Nephron (organoid): ENCODE data around the gene LTBR.

Source experiments
- H3K27ac Mint-ChIP-seq, 3 experiments: 2 replicates each; pipeline ENCODE4 v1.8.0; 2020; ENCODE audit warnings: mixed read lengths in 3 of 3, mild to moderate bottlenecking in 2 of 3, moderate library complexity in 1 of 3
- H3K27me3 Mint-ChIP-seq: 2 replicates; pipeline ENCODE4 v1.8.0; 2021; ENCODE audit warnings: low read depth, mild to moderate bottlenecking, moderate library complexity, mixed read lengths
- H3K36me3 Mint-ChIP-seq: 2 replicates; pipeline ENCODE4 v1.8.0; 2020; ENCODE audit warnings: low read depth, mixed read lengths
- H3K4me1 Mint-ChIP-seq: 2 replicates; pipeline ENCODE4 v1.8.0; 2020; ENCODE audit warnings: mixed read lengths
- H3K4me3 Mint-ChIP-seq, 3 experiments: 2 replicates each; pipeline ENCODE4 v1.8.0; 2020; ENCODE audit warnings: mild to moderate bottlenecking in 3 of 3, mixed read lengths in 3 of 3, moderate library complexity in 2 of 3
- H3K9me3 Mint-ChIP-seq: 2 replicates; pipeline ENCODE4 v1.8.0; 2020; ENCODE audit warnings: mixed read lengths
- TF ChIP-seq, protein P1 (sequence below), 3 experiments: fragments of 200-600 bp; sonication (generic); IDR thresholded peaks; one replicate each; pipeline ENCODE4 v1.5.0; 2021; ENCODE audit warnings: antibody characterized with exemption in 3 of 3; ENCODE audit not compliant: unreplicated experiment in 3 of 3

Gene LTBR

DNA sequence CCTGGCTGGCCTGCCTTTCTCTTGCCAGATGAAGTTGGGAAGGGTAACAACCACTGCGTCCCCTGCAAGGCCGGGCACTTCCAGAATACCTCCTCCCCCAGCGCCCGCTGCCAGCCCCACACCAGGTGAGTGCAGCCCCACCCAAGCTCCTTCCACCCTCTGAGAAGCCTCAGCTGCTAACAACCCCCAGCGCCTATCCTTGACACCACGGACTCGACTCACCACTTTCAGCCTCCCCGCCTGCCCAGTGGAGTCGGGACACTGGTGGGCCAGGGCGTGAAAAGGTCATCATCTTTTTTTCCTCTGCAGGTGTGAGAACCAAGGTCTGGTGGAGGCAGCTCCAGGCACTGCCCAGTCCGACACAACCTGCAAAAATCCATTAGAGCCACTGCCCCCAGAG, 2.1 kb downstream of the LTBR start:
- Mint-ChIP-seq H3K27ac (no peak overlapping the region), H3K27me3 (no peaks in the 10 kb centered on the region), H3K4me3 (no peak overlapping the region), H3K4me1 (peaks cover 14% of the 10 kb centered on the region), H3K9me3 (no peaks in the 10 kb centered on the region), H3K36me3 (peaks cover 15% of the 10 kb centered on the region)
- TF ChIP-seq, protein P1, sequence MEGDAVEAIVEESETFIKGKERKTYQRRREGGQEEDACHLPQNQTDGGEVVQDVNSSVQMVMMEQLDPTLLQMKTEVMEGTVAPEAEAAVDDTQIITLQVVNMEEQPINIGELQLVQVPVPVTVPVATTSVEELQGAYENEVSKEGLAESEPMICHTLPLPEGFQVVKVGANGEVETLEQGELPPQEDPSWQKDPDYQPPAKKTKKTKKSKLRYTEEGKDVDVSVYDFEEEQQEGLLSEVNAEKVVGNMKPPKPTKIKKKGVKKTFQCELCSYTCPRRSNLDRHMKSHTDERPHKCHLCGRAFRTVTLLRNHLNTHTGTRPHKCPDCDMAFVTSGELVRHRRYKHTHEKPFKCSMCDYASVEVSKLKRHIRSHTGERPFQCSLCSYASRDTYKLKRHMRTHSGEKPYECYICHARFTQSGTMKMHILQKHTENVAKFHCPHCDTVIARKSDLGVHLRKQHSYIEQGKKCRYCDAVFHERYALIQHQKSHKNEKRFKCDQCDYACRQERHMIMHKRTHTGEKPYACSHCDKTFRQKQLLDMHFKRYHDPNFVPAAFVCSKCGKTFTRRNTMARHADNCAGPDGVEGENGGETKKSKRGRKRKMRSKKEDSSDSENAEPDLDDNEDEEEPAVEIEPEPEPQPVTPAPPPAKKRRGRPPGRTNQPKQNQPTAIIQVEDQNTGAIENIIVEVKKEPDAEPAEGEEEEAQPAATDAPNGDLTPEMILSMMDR (IDR thresholded peaks at IDR 0.05; ENCODE audit: unreplicated experiment in 3 of 3), result no peak

DNA sequence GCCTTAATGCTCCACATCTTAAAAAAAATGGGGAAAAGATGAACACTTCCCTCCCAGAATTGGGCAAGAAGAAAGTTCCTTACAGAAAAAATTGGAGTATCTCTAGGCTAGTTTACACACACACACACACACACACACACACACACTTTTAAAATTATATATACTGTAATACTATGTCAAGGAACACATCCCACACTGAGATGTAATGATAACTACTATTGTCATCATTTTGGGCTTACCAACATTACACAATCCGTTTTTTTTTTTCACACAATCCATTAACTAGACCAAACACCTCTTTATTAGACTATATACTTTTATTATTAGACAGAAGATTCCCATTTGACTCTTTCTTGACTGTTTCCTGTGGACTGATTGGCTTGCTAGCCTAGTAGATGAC, 2.5 kb downstream of the LTBR start:
- Mint-ChIP-seq H3K27me3 (no peaks in the 10 kb centered on the region), H3K36me3 (peaks cover 18% of the 10 kb centered on the region), H3K9me3 (no peaks in the 10 kb centered on the region), H3K27ac (peak overlapping the region in 1 of 3 experiments; percentile 23), H3K4me3 (peak overlapping the region in 1 of 3 experiments; percentile 20), H3K4me1 (peaks cover 12% of the 10 kb centered on the region)
- TF ChIP-seq, protein P1 (IDR thresholded peaks at IDR 0.05; ENCODE audit: unreplicated experiment in 3 of 3), result no peak

DNA sequence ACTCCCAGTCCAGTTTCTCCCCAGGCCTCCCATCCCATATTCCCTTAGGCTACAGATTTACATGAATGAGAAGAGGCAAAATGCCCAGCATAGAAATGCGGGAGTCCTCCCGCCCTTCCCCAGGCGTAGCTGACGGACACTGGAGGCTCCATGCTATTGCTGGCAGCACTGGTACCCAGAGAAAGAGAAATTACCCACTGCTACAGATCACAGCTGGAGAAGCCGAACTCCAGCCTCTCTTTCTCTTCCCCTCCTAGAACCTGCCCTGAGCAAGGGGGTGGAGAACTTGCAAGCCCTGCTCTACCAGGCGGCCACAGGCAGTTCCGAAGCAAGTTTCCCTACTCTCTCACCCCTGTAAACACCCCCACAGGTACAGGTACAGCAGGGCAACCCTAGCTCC, 3.6 kb downstream of the LTBR start:
- no peaks in the 10 kb centered on the region for H3K9me3 Mint-ChIP-seq
- TF ChIP-seq, protein P1 (IDR thresholded peaks at IDR 0.05; ENCODE audit: unreplicated experiment in 3 of 3), result no peak
- H3K36me3 Mint-ChIP-seq, result peaks cover 18% of the 10 kb centered on the region
- H3K27me3 Mint-ChIP-seq, result no peaks in the 10 kb centered on the region
- H3K4me3 Mint-ChIP-seq, result no peak overlapping the region
- H3K27ac Mint-ChIP-seq, result no peak overlapping the region
- peaks cover 7% of the 10 kb centered on the region for H3K4me1 Mint-ChIP-seq

DNA sequence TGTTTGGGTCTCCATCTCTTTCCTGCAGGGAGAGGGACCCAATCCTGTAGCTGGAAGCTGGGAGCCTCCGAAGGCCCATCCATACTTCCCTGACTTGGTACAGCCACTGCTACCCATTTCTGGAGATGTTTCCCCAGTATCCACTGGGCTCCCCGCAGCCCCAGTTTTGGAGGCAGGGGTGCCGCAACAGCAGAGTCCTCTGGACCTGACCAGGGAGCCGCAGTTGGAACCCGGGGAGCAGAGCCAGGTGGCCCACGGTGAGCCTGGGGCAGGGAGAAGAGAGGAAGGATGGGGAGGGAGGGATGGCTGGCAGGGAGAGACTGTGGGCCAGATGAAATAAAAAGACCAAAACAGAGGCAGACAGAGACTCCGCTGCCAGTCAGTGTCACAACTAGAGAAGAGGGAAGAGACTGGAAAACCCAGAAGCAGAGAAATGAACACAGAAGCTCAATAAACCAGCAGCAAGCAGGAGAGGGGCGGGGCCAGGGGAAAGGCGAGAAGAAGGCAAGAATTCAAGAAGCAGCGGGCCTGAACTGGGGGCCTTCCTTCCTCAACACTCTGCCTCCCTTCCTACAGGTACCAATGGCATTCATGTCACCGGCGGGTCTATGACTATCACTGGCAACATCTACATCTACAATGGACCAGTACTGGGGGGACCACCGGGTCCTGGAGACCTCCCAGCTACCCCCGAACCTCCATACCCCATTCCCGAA, 6.3 kb downstream of the LTBR start:
- Mint-ChIP-seq H3K36me3 (peaks cover 18% of the 10 kb centered on the region), H3K27ac (no peak overlapping the region), H3K4me3 (no peak overlapping the region), H3K4me1 (peaks cover 3% of the 10 kb centered on the region), H3K27me3 (no peaks in the 10 kb centered on the region), H3K9me3 (no peaks in the 10 kb centered on the region)
- TF ChIP-seq, protein P1 (IDR thresholded peaks at IDR 0.05; ENCODE audit: unreplicated experiment in 3 of 3), result no peak

DNA sequence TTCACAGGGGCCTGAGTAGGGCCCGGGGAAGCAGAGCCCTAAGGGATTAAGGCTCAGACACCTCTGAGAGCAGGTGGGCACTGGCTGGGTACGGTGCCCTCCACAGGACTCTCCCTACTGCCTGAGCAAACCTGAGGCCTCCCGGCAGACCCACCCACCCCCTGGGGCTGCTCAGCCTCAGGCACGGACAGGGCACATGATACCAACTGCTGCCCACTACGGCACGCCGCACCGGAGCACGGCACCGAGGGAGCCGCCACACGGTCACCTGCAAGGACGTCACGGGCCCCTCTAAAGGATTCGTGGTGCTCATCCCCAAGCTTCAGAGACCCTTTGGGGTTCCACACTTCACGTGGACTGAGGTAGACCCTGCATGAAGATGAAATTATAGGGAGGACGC, 7.1 kb downstream of the LTBR start:
- H3K4me3 Mint-ChIP-seq, result no peak overlapping the region
- H3K9me3 Mint-ChIP-seq, result no peaks in the 10 kb centered on the region
- H3K4me1 Mint-ChIP-seq, result peaks cover 3% of the 10 kb centered on the region
- no peaks in the 10 kb centered on the region for H3K27me3 Mint-ChIP-seq
- TF ChIP-seq, protein P1 (IDR thresholded peaks at IDR 0.05; ENCODE audit: unreplicated experiment in 3 of 3), result no peak
- H3K36me3 Mint-ChIP-seq, result peaks cover 21% of the 10 kb centered on the region
- H3K27ac Mint-ChIP-seq, result no peak overlapping the region

DNA sequence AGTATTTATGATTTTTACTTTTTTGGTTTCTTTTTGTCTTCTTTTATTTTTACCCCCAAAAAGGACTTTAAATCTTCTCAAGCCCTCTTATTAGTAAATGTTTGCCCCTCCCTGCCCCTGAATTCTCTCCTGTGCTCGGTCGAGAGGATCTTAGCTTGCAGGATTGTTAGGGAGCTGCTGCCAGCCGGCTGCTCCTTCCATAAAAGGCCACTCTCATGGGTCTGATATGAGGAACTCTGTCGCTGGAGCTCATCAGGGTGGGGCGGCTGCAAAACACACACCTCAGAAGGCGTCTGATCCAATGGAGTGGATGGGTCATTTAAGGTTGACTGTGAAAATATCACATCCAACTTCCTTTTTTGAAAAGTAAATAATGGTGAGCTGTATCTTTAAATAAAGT, 8.5 kb downstream of the LTBR start:
- Mint-ChIP-seq H3K4me3 (no peak overlapping the region), H3K4me1 (peaks cover 3% of the 10 kb centered on the region), H3K36me3 (peaks cover 17% of the 10 kb centered on the region), H3K9me3 (no peaks in the 10 kb centered on the region), H3K27me3 (no peaks in the 10 kb centered on the region), H3K27ac (no peak overlapping the region)
- TF ChIP-seq, protein P1 (IDR thresholded peaks at IDR 0.05; ENCODE audit: unreplicated experiment in 3 of 3), result no peak
